ENCODE results near the gene SMAD9.

Gene SMAD9

GRCh38 chr13:36831291-36831690 lies 88.7 kb downstream of the SMAD9 start:
- TF ChIP-seq ARNT (IDR thresholded peaks at IDR 0.05) (no peak), FOXA1 (IDR thresholded peaks at IDR 0.05) (no peak), L3MBTL2 (conservative IDR thresholded peaks at IDR 0.05) (no peak), TARDBP (IDR thresholded peaks at IDR 0.05) (no peak), NFRKB (IDR thresholded peaks at IDR 0.05) (no peak), LEF1 (IDR thresholded peaks at IDR 0.05; ENCODE audit: borderline replicate concordance) (no peak), SP1 (IDR thresholded peaks at IDR 0.05) (no peak), ELF4 (IDR thresholded peaks at IDR 0.05) (no peak), CTBP1 (IDR thresholded peaks at IDR 0.05; ENCODE audit: borderline replicate concordance) (no peak), FOXK2 (IDR thresholded peaks at IDR 0.05) (no peak), BHLHE40 (IDR thresholded peaks at IDR 0.05; ENCODE audit: borderline replicate concordance) (no peak), PKNOX1 (IDR thresholded peaks at IDR 0.05) (no peak), SUZ12 (IDR thresholded peaks at IDR 0.05) (no peak), ZNF384 (IDR thresholded peaks at IDR 0.05) (no peak)
- DNase-seq (ENCODE audit: extremely low spot score): no peak
- POLR2A ChIA-PET: no interaction called here
- CTCF ChIA-PET: no interaction called here

GRCh38 chr13:36829753-36830152 lies 90.3 kb downstream of the SMAD9 start:
- POLR2A ChIA-PET: no interaction called here
- no peak for TF ChIP-seq BHLHE40 (IDR thresholded peaks at IDR 0.05; ENCODE audit: borderline replicate concordance)
- TF ChIP-seq L3MBTL2 (conservative IDR thresholded peaks at IDR 0.05): no peak
- TF ChIP-seq NFRKB (IDR thresholded peaks at IDR 0.05): no peak
- TF ChIP-seq SUZ12 (IDR thresholded peaks at IDR 0.05): no peak
- no peak for TF ChIP-seq ZNF384 (IDR thresholded peaks at IDR 0.05)
- TF ChIP-seq PKNOX1 (IDR thresholded peaks at IDR 0.05): no peak
- no peak for TF ChIP-seq HDGF (IDR thresholded peaks at IDR 0.05; ENCODE audit: borderline replicate concordance)
- TF ChIP-seq FOXM1 (IDR thresholded peaks at IDR 0.05; ENCODE audit: borderline replicate concordance): no peak
- no peak for TF ChIP-seq CTBP1 (IDR thresholded peaks at IDR 0.05; ENCODE audit: borderline replicate concordance)
- no peak for TF ChIP-seq FOXK2 (IDR thresholded peaks at IDR 0.05)
- no peak for DNase-seq (ENCODE audit: extremely low spot score)
- CTCF ChIA-PET: interaction anchor here (0.6 to 1.1 kb wide), 2 partner anchors 29 to 999 kb away, joined by 3 to 4 read pairs; no protein-coding TSS in a partner anchor

- CTCF ChIA-PET: no interaction called here
- POLR2A ChIA-PET: no interaction called here
- TF ChIP-seq ZNF384 (IDR thresholded peaks at IDR 0.05) (no peak), HDGF (IDR thresholded peaks at IDR 0.05; ENCODE audit: borderline replicate concordance) (no peak), BHLHE40 (IDR thresholded peaks at IDR 0.05; ENCODE audit: borderline replicate concordance) (no peak), CTBP1 (IDR thresholded peaks at IDR 0.05; ENCODE audit: borderline replicate concordance) (no peak), FOXM1 (IDR thresholded peaks at IDR 0.05; ENCODE audit: borderline replicate concordance) (no peak)
- no peak for DNase-seq (ENCODE audit: extremely low spot score)
Measured at GRCh38 chr13:36822785-36823184, 97.3 kb downstream of the SMAD9 start.

GRCh38 chr13:36820222-36820621 lies 99.8 kb downstream of the SMAD9 start:
- no peak for DNase-seq (ENCODE audit: extremely low spot score)
- ChIA-PET POLR2A (no interaction called here), CTCF (no interaction called here)
- TF ChIP-seq FOXM1 (IDR thresholded peaks at IDR 0.05; ENCODE audit: borderline replicate concordance): no peak
- TF ChIP-seq FOXK2 (IDR thresholded peaks at IDR 0.05): no peak
- no peak for TF ChIP-seq TARDBP (IDR thresholded peaks at IDR 0.05)
- no peak for TF ChIP-seq PKNOX1 (IDR thresholded peaks at IDR 0.05)
- no peak for TF ChIP-seq SP1 (IDR thresholded peaks at IDR 0.05)
- TF ChIP-seq LEF1 (IDR thresholded peaks at IDR 0.05; ENCODE audit: borderline replicate concordance): no peak

GRCh38 chr13:36819739-36820090 lies 100.3 kb downstream of the SMAD9 start:
- DNase-seq (ENCODE audit: extremely low spot score): peak; percentile 19
- ChIA-PET POLR2A (no interaction called here), CTCF (no interaction called here)
- TF ChIP-seq L3MBTL2 (conservative IDR thresholded peaks at IDR 0.05): peak; percentile 92
- no peak for TF ChIP-seq ZNF384 (IDR thresholded peaks at IDR 0.05)

- POLR2A ChIA-PET: interaction anchor here (1.2 kb wide), 1 partner anchor 181 kb away, joined by 5 read pairs; the partner anchor contains the start of gene EXOSC8
- CTCF ChIA-PET: no interaction called here
- peak; percentile 98 for DNase-seq (ENCODE audit: extremely low spot score)
- TF ChIP-seq HDGF (IDR thresholded peaks at IDR 0.05; ENCODE audit: borderline replicate concordance) (no peak), PKNOX1 (IDR thresholded peaks at IDR 0.05) (0 out of 2 replicates have a peak, but pooled peaks have one; percentile 6)
Measured at GRCh38 chr13:36818804-36819738, 101.0 kb downstream of the SMAD9 start, which contains the start of gene RFXAP. TSS of gene RFXAP (plus strand) at chr13:36819222. CDS start at chr13:36819358, 136 bp downstream.

Measured in HEK293T (cell line).